ENCODE measurements around the gene CIDEC. TPM values are rescaled to one million over a fixed set of nuclear protein-coding genes. Genes with fewer than 3 reads are reported as not detected.
"Not testable (repeated sequence)": the region's sequence is repeated elsewhere in the genome, so short reads cannot be mapped to it uniquely, and the experiment has no call there.

CIDEC gene
- polyA plus RNA-seq, 1 donor from 2014 or later = not detected

DNA sequence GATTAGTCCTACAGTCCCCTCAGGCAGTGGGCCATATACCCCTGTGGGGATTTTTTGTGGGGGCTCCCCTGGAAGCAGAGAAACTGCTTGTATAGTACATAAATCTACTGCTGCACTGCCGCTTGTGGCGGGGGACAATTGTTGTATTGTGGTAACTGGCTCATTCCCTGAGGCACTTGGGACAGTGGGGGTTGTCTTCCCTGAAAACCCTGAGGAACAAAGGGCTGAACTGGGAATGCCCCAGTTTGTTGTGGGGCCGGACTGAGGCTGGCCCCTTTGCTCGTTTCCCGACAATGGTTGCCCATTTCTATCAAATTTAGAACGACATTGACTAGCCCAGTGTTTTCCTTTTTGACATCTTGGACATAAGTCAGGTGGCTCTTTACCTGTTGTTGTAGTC is 28.7 kb downstream of the CIDEC start:
- not testable (repeated sequence) for H3K9ac ChIP-seq (ENCODE audit: low read length); H3K27ac ChIP-seq (ENCODE audit: low read length); H3K79me2 ChIP-seq (replicated peaks; ENCODE audit: insufficient read depth, low read length)

DNA sequence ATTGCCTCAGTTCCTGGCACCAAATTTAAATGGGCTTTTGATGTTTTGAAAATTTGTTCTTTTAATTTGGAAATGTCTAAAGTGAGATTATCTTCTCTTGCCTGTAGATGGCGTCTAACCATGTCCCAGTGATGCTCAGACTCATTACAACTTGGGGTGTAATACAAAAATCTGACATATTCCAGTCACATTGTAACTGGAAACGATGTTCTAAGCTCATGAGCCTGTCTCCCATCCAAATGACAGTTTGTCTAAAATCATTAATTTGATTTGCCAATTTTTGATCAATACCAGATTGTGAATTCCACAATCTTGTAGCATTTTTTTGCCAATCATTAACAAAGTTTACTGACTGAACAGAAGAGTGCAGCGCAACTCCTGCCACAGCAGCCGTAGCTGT is 31.2 kb downstream of the CIDEC start:
- H3K4me2 ChIP-seq (ENCODE audit: low read length); H3K9ac ChIP-seq (ENCODE audit: low read length); H3K27me3 ChIP-seq (ENCODE audit: insufficient read depth, low read depth, low read length); H3K27ac ChIP-seq (ENCODE audit: low read length); H3K36me3 ChIP-seq (ENCODE audit: insufficient read depth, low read length); H4K20me1 ChIP-seq (ENCODE audit: insufficient read depth); H3K9me3 ChIP-seq (ENCODE audit: low read length); H3K4me3 ChIP-seq (ENCODE audit: low read length); H2AFZ ChIP-seq (ENCODE audit: low read depth, low read length); H3K79me2 ChIP-seq (replicated peaks; ENCODE audit: insufficient read depth, low read length); H3K9me2 ChIP-seq (ENCODE audit: insufficient read depth, low read length); H3F3A ChIP-seq (ENCODE audit: insufficient read depth, low read length, poor library complexity, severe bottlenecking): not testable (repeated sequence)
- TF ChIP-seq SMC3 (conservative IDR thresholded peaks at IDR 0.05; ENCODE audit: poor library complexity) = peak; percentile 58
- TF ChIP-seq, protein P1, sequence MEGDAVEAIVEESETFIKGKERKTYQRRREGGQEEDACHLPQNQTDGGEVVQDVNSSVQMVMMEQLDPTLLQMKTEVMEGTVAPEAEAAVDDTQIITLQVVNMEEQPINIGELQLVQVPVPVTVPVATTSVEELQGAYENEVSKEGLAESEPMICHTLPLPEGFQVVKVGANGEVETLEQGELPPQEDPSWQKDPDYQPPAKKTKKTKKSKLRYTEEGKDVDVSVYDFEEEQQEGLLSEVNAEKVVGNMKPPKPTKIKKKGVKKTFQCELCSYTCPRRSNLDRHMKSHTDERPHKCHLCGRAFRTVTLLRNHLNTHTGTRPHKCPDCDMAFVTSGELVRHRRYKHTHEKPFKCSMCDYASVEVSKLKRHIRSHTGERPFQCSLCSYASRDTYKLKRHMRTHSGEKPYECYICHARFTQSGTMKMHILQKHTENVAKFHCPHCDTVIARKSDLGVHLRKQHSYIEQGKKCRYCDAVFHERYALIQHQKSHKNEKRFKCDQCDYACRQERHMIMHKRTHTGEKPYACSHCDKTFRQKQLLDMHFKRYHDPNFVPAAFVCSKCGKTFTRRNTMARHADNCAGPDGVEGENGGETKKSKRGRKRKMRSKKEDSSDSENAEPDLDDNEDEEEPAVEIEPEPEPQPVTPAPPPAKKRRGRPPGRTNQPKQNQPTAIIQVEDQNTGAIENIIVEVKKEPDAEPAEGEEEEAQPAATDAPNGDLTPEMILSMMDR (IDR thresholded peaks at IDR 0.05; ENCODE audit: poor library complexity, severe bottlenecking) = peak; percentile 74

More for the DNA sequence above, 28.7 kb downstream of the CIDEC start:
- H3K27me3 ChIP-seq (ENCODE audit: insufficient read depth, low read depth, low read length); H3K36me3 ChIP-seq (ENCODE audit: insufficient read depth, low read length); H3F3A ChIP-seq (ENCODE audit: insufficient read depth, low read length, poor library complexity, severe bottlenecking); H3K4me3 ChIP-seq (ENCODE audit: low read length); H4K20me1 ChIP-seq (ENCODE audit: insufficient read depth); H3K9me3 ChIP-seq (ENCODE audit: low read length); H2AFZ ChIP-seq (ENCODE audit: low read depth, low read length); H3K4me2 ChIP-seq (ENCODE audit: low read length); H3K9me2 ChIP-seq (ENCODE audit: insufficient read depth, low read length): not testable (repeated sequence)

DNA sequence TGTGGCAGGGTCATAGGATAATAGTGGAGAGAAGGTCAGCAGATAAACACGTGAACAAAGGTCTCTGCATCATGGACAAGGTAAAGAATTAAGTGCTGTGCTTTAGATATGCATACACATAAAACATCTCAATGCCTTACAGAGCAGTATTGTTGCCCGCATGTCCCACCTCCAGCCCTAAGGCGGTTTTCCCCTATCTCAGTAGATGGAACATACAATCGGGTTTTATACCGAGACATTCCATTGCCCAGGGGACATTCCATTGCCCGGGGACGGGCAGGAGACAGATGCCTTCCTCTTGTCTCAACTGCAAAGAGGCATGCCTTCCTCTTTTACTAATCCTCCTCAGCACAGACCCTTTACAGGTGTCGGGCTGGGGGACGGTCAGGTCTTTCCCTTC is 32.2 kb downstream of the CIDEC start:
- H3K9me2 ChIP-seq (ENCODE audit: insufficient read depth, low read length); H3K4me3 ChIP-seq (ENCODE audit: low read length); H3K9ac ChIP-seq (ENCODE audit: low read length); H3F3A ChIP-seq (ENCODE audit: insufficient read depth, low read length, poor library complexity, severe bottlenecking); H3K27ac ChIP-seq (ENCODE audit: low read length); H3K36me3 ChIP-seq (ENCODE audit: insufficient read depth, low read length); H3K27me3 ChIP-seq (ENCODE audit: insufficient read depth, low read depth, low read length); H4K20me1 ChIP-seq (ENCODE audit: insufficient read depth); H2AFZ ChIP-seq (ENCODE audit: low read depth, low read length); H3K9me3 ChIP-seq (ENCODE audit: low read length); H3K79me2 ChIP-seq (replicated peaks; ENCODE audit: insufficient read depth, low read length); H3K4me2 ChIP-seq (ENCODE audit: low read length): not testable (repeated sequence)

DNA sequence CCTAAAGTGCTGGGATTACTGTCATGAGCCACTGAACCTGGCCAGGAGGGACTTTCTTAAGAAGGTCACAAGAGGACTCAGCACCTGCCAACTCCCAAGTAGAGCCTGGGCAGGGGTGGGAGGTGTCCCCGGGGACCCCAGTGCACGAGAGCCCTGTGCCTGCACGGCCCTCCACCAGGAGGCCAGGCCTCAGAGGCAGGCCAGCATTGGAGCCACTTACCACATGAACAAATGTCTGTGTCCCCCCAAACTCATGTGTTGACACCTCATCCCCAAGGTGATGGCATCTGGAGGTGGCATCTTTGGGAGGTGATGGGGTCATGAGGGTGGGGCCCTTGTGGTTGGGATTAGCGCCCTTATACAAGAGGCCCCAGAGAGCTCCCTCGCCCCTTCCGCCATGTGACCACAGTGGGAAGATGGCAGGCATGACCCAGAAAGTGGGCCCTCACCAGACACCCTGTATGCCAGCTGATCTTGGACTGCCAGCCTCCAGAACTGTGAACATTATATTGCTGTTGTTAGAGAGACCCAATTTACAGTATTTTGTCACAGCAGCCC is 33.0 kb downstream of the CIDEC start:
- no peaks in the 10 kb centered on the region for H3K36me3 ChIP-seq (ENCODE audit: insufficient read depth, low read length)
- TF ChIP-seq RAD21 (conservative IDR thresholded peaks at IDR 0.05) = no peak
- TF ChIP-seq MXI1 (conservative IDR thresholded peaks at IDR 0.05; ENCODE audit: poor library complexity, severe bottlenecking) = no peak
- no peak for TF ChIP-seq POLR2AphosphoS5 (IDR thresholded peaks at IDR 0.05)
- TF ChIP-seq TAF1 (IDR thresholded peaks at IDR 0.05; ENCODE audit: low read depth) = no peak
- TF ChIP-seq SMC3 (conservative IDR thresholded peaks at IDR 0.05; ENCODE audit: poor library complexity) = no peak
- TF ChIP-seq, protein P1 (IDR thresholded peaks at IDR 0.05; ENCODE audit: poor library complexity, severe bottlenecking) = no peak
- TF ChIP-seq EZH2 (IDR thresholded peaks at IDR 0.05; ENCODE audit: borderline replicate concordance, insufficient read depth, low read length, poor library complexity, severe bottlenecking) = no peak
- TF ChIP-seq, protein P2, sequence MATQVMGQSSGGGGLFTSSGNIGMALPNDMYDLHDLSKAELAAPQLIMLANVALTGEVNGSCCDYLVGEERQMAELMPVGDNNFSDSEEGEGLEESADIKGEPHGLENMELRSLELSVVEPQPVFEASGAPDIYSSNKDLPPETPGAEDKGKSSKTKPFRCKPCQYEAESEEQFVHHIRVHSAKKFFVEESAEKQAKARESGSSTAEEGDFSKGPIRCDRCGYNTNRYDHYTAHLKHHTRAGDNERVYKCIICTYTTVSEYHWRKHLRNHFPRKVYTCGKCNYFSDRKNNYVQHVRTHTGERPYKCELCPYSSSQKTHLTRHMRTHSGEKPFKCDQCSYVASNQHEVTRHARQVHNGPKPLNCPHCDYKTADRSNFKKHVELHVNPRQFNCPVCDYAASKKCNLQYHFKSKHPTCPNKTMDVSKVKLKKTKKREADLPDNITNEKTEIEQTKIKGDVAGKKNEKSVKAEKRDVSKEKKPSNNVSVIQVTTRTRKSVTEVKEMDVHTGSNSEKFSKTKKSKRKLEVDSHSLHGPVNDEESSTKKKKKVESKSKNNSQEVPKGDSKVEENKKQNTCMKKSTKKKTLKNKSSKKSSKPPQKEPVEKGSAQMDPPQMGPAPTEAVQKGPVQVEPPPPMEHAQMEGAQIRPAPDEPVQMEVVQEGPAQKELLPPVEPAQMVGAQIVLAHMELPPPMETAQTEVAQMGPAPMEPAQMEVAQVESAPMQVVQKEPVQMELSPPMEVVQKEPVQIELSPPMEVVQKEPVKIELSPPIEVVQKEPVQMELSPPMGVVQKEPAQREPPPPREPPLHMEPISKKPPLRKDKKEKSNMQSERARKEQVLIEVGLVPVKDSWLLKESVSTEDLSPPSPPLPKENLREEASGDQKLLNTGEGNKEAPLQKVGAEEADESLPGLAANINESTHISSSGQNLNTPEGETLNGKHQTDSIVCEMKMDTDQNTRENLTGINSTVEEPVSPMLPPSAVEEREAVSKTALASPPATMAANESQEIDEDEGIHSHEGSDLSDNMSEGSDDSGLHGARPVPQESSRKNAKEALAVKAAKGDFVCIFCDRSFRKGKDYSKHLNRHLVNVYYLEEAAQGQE (IDR thresholded peaks at IDR 0.05; ENCODE audit: borderline replicate concordance) = no peak
- H3K9me3 ChIP-seq (ENCODE audit: low read length) = no peaks in the 10 kb centered on the region
- H3K9me2 ChIP-seq (ENCODE audit: insufficient read depth, low read length) = no peaks in the 10 kb centered on the region
- H3K27ac ChIP-seq (ENCODE audit: low read length) = no peak overlapping the region
- H3F3A ChIP-seq (ENCODE audit: insufficient read depth, low read length, poor library complexity, severe bottlenecking) = no peaks in the 10 kb centered on the region
- no peak overlapping the region for H3K4me2 ChIP-seq (ENCODE audit: low read length)
- no peak overlapping the region for H3K9ac ChIP-seq (ENCODE audit: low read length)
- H3K79me2 ChIP-seq (replicated peaks; ENCODE audit: insufficient read depth, low read length) = no peaks in the 10 kb centered on the region
- no peak overlapping the region for H2AFZ ChIP-seq (ENCODE audit: low read depth, low read length)
- no peaks in the 10 kb centered on the region for H4K20me1 ChIP-seq (ENCODE audit: insufficient read depth)
- H3K4me3 ChIP-seq (ENCODE audit: low read length) = no peak overlapping the region
- no peaks in the 10 kb centered on the region for H3K27me3 ChIP-seq (ENCODE audit: insufficient read depth, low read depth, low read length)
